HL-60 (cell line): ENCODE data around the gene MPP3.
"Not testable (repeated sequence)": the region's sequence is repeated elsewhere in the genome, so short reads cannot be mapped to it uniquely, and the experiment has no call there.

Experiments used
- POLR2AphosphoS5 ChIP-seq: IDR thresholded peaks from 2 replicates; pipeline ENCODE4 v1.6.1; 2012; ENCODE audit warnings: low read depth
- TF ChIP-seq, protein P1 (sequence below): IDR thresholded peaks from 2 replicates; pipeline ENCODE4 v1.6.1; 2012; ENCODE audit warnings: low read depth; ENCODE audit not compliant: insufficient replicate concordance
- TF ChIP-seq, protein P2 (sequence below): IDR thresholded peaks from one replicate; pipeline ENCODE4 v1.5.1; 2011; ENCODE audit warnings: low read length, control low read depth, inconsistent platforms; ENCODE audit not compliant: insufficient read depth

GRCh38 chr17:43792668-43793067 is 40.3 kb downstream of the MPP3 start:
- TF ChIP-seq, protein P1, sequence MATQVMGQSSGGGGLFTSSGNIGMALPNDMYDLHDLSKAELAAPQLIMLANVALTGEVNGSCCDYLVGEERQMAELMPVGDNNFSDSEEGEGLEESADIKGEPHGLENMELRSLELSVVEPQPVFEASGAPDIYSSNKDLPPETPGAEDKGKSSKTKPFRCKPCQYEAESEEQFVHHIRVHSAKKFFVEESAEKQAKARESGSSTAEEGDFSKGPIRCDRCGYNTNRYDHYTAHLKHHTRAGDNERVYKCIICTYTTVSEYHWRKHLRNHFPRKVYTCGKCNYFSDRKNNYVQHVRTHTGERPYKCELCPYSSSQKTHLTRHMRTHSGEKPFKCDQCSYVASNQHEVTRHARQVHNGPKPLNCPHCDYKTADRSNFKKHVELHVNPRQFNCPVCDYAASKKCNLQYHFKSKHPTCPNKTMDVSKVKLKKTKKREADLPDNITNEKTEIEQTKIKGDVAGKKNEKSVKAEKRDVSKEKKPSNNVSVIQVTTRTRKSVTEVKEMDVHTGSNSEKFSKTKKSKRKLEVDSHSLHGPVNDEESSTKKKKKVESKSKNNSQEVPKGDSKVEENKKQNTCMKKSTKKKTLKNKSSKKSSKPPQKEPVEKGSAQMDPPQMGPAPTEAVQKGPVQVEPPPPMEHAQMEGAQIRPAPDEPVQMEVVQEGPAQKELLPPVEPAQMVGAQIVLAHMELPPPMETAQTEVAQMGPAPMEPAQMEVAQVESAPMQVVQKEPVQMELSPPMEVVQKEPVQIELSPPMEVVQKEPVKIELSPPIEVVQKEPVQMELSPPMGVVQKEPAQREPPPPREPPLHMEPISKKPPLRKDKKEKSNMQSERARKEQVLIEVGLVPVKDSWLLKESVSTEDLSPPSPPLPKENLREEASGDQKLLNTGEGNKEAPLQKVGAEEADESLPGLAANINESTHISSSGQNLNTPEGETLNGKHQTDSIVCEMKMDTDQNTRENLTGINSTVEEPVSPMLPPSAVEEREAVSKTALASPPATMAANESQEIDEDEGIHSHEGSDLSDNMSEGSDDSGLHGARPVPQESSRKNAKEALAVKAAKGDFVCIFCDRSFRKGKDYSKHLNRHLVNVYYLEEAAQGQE, result not testable (repeated sequence)
- TF ChIP-seq, protein P2, sequence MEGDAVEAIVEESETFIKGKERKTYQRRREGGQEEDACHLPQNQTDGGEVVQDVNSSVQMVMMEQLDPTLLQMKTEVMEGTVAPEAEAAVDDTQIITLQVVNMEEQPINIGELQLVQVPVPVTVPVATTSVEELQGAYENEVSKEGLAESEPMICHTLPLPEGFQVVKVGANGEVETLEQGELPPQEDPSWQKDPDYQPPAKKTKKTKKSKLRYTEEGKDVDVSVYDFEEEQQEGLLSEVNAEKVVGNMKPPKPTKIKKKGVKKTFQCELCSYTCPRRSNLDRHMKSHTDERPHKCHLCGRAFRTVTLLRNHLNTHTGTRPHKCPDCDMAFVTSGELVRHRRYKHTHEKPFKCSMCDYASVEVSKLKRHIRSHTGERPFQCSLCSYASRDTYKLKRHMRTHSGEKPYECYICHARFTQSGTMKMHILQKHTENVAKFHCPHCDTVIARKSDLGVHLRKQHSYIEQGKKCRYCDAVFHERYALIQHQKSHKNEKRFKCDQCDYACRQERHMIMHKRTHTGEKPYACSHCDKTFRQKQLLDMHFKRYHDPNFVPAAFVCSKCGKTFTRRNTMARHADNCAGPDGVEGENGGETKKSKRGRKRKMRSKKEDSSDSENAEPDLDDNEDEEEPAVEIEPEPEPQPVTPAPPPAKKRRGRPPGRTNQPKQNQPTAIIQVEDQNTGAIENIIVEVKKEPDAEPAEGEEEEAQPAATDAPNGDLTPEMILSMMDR, result not testable (repeated sequence)
- TF ChIP-seq POLR2AphosphoS5, result not testable (repeated sequence)
